ENCODE results near the gene PLK5. TPM values are rescaled to one million over a fixed set of nuclear protein-coding genes. Genes with fewer than 3 reads are reported as not detected.
"Not testable (repeated sequence)": the region's sequence is repeated elsewhere in the genome, so short reads cannot be mapped to it uniquely, and the experiment has no call there.

PLK5 gene
- total RNA-seq, 1 donor from 2014 or later, result 0.09 TPM

DNA sequence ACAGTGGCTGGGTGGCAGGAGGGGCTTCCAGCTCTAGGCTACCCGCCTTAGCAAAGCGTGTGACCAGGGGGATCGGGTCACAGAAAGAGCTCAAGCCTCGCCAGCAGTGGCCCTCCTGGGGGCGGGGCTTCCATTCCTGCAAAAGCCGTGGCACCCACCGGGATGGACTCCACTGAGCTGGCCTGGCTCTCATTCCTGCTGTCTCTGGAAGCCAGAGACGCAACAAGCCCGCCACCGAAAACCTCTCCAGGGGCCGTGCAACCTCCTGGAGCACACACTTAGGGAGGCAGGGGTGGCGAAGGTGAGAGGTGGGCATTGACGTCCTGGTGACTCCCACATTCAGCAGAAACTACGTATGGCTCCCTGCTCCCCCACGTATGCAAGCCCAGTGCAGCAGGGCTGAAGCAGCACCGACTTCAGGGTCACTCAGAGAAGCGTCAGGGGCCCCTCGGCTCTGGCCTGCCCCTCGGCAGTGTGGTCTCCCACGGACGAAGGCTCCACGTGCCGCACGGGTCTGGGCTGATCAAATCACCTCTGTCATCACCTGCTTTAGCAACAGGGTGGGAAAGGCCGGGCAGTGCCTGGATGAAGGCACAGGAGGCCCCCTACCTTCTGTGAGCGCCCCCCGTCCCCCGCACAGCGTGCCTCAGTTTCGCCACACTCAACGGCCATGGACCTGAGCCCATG is 48.0 kb upstream of the PLK5 start:
- no peak for FAIRE-seq
- H3K36me3 Mint-ChIP-seq (ENCODE audit: low read depth, unreplicated experiment), result no peaks in the 10 kb centered on the region
- Histone ChIP-seq H3K79me2 (ENCODE audit: insufficient read depth, low read length) (peaks cover 23% of the 10 kb centered on the region), H3K36me3 (ENCODE audit: insufficient read depth, low read length) (no peaks in the 10 kb centered on the region), H3K4me3 (ENCODE audit: insufficient read depth, low read depth, low read length) (no peak overlapping the region), H3K9ac (ENCODE audit: low read length) (no peak overlapping the region), H4K20me1 (ENCODE audit: insufficient read depth, low read length) (peaks cover 63% of the 10 kb centered on the region), H3K27me3 (ENCODE audit: insufficient read depth, low read length) (peaks cover 5% of the 10 kb centered on the region), H2AFZ (ENCODE audit: low read depth, low read length) (no peak overlapping the region), H3K4me2 (ENCODE audit: low read length) (no peak overlapping the region), H3K27ac (ENCODE audit: low read depth, low read length) (no peak overlapping the region), H3K9me3 (ENCODE audit: insufficient read depth, low read depth, low read length) (no peaks in the 10 kb centered on the region), H3K4me1 (ENCODE audit: insufficient read depth, low read length) (peaks cover 9% of the 10 kb centered on the region)
- DNase-seq (ENCODE audit: low read depth), result no peak
- peaks cover 3% of the 10 kb centered on the region for H3K9me3 Mint-ChIP-seq (ENCODE audit: unreplicated experiment)
- peaks cover 4% of the 10 kb centered on the region for H3K4me1 Mint-ChIP-seq (ENCODE audit: low read depth, unreplicated experiment)
- no peaks in the 10 kb centered on the region for H3K27me3 Mint-ChIP-seq (ENCODE audit: low read depth, unreplicated experiment)
- TF ChIP-seq CTCF (IDR thresholded peaks at IDR 0.05; ENCODE audit: insufficient read depth, low read depth, low read length) (no peak), EZH2 (IDR thresholded peaks at IDR 0.05; ENCODE audit: insufficient read depth, low read length) (no peak)
- no peak overlapping the region for H3K4me3 Mint-ChIP-seq (ENCODE audit: unreplicated experiment)
- H3K27ac Mint-ChIP-seq (ENCODE audit: unreplicated experiment), result no peak overlapping the region

- not testable (repeated sequence) for H3K4me2 ChIP-seq (ENCODE audit: low read length); H3K36me3 ChIP-seq (ENCODE audit: insufficient read depth, low read length); H3K9me3 Mint-ChIP-seq (ENCODE audit: unreplicated experiment); H3K4me1 Mint-ChIP-seq (ENCODE audit: low read depth, unreplicated experiment); H3K36me3 Mint-ChIP-seq (ENCODE audit: low read depth, unreplicated experiment); FAIRE-seq; H3K27me3 Mint-ChIP-seq (ENCODE audit: low read depth, unreplicated experiment); H3K9ac ChIP-seq (ENCODE audit: low read length); H3K27me3 ChIP-seq (ENCODE audit: insufficient read depth, low read length); H2AFZ ChIP-seq (ENCODE audit: low read depth, low read length); H3K27ac ChIP-seq (ENCODE audit: low read depth, low read length); H3K9me3 ChIP-seq (ENCODE audit: insufficient read depth, low read depth, low read length); DNase-seq (ENCODE audit: low read depth); H3K4me1 ChIP-seq (ENCODE audit: insufficient read depth, low read length); H3K4me3 ChIP-seq (ENCODE audit: insufficient read depth, low read depth, low read length)
- Histone ChIP-seq H4K20me1 (ENCODE audit: insufficient read depth, low read length) (peaks cover 52% of the 10 kb centered on the region), H3K79me2 (ENCODE audit: insufficient read depth, low read length) (peaks cover 23% of the 10 kb centered on the region)
- Mint-ChIP-seq H3K27ac (ENCODE audit: unreplicated experiment) (peak overlapping the region; percentile 53), H3K4me3 (ENCODE audit: unreplicated experiment) (peak overlapping the region; percentile 88)
These were observed 46.8 kb upstream of the PLK5 start for GRCh38 chr19:1477056-1477455.

DNA sequence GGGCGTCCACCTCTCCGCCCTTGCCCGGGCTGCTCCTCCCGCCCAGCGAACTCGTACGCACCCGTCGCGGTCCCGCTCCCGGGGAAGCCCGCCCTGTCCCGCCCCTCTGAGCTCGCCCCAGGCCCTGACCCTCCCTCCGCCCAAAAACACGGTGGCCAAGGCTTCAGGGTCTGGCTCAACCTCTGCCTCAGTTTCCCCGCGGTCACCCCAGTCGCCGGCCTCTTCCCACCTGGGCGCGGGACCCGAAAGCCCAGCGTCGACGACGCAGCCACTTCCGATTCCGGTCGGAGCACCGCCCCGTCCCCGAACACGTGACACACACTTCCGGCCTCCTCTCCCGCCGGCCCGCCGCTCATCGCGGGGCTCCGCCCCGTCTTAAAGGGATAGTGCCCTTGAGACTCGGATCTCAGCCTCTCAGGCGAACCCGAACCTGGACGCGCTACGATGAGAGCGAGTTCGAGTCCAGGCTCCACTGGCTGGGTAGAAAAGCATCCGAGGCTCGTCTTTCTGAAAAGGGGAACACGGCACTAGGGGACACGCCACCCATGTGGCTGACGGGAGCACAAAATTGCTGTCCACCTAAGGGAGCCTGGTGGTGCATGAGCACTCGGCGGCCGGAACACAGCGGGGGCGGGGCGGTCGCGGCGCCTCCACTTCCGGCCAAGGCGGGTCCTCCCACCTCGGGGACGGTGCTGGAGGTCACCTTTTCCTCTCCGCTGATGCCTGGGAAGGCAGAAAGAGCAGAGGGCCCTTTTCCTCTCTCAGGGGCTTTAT is 44.8 kb upstream of the PLK5 start, which contains the start of gene C19orf25:
C19orf25 (minus strand) TSS at position 282 of the 774 bp plus-strand sequence. CDS start 312 bp downstream, outside the sequence.
- peak within 1 kb of the TSS; percentile 79 for H3K4me3 ChIP-seq (ENCODE audit: insufficient read depth, low read depth, low read length)
- H4K20me1 ChIP-seq (ENCODE audit: insufficient read depth, low read length), result peaks cover 31% of the 10 kb centered on the region
- no peaks in the 10 kb centered on the region for H3K36me3 ChIP-seq (ENCODE audit: insufficient read depth, low read length)
- H3K79me2 ChIP-seq (ENCODE audit: insufficient read depth, low read length), result peaks cover 23% of the 10 kb centered on the region
- Mint-ChIP-seq H3K4me3 (ENCODE audit: unreplicated experiment) (peak within 1 kb of the TSS; percentile 97), H3K36me3 (ENCODE audit: low read depth, unreplicated experiment) (no peaks in the 10 kb centered on the region), H3K27me3 (ENCODE audit: low read depth, unreplicated experiment) (no peaks in the 10 kb centered on the region), H3K4me1 (ENCODE audit: low read depth, unreplicated experiment) (peaks cover 4% of the 10 kb centered on the region), H3K27ac (ENCODE audit: unreplicated experiment) (peak within 1 kb of the TSS; percentile 85), H3K9me3 (ENCODE audit: unreplicated experiment) (no peaks in the 10 kb centered on the region)
- peak within 1 kb of the TSS; percentile 95 for H2AFZ ChIP-seq (ENCODE audit: low read depth, low read length)
- H3K27me3 ChIP-seq (ENCODE audit: insufficient read depth, low read length), result no peaks in the 10 kb centered on the region
- peaks cover 6% of the 10 kb centered on the region for H3K4me1 ChIP-seq (ENCODE audit: insufficient read depth, low read length)
- no peaks in the 10 kb centered on the region for H3K9me3 ChIP-seq (ENCODE audit: insufficient read depth, low read depth, low read length)
- H3K27ac ChIP-seq (ENCODE audit: low read depth, low read length), result peak within 1 kb of the TSS; percentile 52
- H3K9ac ChIP-seq (ENCODE audit: low read length), result peak within 1 kb of the TSS; percentile 85
- H3K4me2 ChIP-seq (ENCODE audit: low read length), result peak within 1 kb of the TSS; percentile 91
- FAIRE-seq, result peak; percentile 5
- TF ChIP-seq CTCF (IDR thresholded peaks at IDR 0.05; ENCODE audit: insufficient read depth, low read depth, low read length), result no peak
- no peak for TF ChIP-seq EZH2 (IDR thresholded peaks at IDR 0.05; ENCODE audit: insufficient read depth, low read length)
- DNase-seq (ENCODE audit: low read depth), result peak; percentile 76

Measured in astrocyte (in vitro differentiated cells and primary cell).